Putamen (tissue), 1 donor: ENCODE data around the gene SKOR1.
A peak's percentile ranks its signal among the peaks of the same experiment; 100 is the strongest.

ENCODE experiments used
- DNase-seq: peaks from one replicate; pipeline ENCODE4 v3.0.0-alpha.2; 2016; ENCODE audit warnings: low spot score

The SKOR1 gene, protein sequence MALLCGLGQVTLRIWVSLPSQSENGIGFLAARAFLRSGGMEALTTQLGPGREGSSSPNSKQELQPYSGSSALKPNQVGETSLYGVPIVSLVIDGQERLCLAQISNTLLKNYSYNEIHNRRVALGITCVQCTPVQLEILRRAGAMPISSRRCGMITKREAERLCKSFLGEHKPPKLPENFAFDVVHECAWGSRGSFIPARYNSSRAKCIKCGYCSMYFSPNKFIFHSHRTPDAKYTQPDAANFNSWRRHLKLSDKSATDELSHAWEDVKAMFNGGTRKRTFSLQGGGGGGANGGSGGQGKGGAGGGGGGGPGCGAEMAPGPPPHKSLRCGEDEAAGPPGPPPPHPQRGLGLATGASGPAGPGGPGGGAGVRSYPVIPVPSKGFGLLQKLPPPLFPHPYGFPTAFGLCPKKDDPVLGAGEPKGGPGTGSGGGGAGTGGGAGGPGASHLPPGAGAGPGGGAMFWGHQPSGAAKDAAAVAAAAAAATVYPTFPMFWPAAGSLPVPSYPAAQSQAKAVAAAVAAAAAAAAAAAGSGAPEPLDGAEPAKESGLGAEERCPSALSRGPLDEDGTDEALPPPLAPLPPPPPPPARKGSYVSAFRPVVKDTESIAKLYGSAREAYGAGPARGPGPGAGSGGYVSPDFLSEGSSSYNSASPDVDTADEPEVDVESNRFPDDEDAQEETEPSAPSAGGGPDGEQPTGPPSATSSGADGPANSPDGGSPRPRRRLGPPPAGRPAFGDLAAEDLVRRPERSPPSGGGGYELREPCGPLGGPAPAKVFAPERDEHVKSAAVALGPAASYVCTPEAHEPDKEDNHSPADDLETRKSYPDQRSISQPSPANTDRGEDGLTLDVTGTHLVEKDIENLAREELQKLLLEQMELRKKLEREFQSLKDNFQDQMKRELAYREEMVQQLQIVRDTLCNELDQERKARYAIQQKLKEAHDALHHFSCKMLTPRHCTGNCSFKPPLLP

DNA sequence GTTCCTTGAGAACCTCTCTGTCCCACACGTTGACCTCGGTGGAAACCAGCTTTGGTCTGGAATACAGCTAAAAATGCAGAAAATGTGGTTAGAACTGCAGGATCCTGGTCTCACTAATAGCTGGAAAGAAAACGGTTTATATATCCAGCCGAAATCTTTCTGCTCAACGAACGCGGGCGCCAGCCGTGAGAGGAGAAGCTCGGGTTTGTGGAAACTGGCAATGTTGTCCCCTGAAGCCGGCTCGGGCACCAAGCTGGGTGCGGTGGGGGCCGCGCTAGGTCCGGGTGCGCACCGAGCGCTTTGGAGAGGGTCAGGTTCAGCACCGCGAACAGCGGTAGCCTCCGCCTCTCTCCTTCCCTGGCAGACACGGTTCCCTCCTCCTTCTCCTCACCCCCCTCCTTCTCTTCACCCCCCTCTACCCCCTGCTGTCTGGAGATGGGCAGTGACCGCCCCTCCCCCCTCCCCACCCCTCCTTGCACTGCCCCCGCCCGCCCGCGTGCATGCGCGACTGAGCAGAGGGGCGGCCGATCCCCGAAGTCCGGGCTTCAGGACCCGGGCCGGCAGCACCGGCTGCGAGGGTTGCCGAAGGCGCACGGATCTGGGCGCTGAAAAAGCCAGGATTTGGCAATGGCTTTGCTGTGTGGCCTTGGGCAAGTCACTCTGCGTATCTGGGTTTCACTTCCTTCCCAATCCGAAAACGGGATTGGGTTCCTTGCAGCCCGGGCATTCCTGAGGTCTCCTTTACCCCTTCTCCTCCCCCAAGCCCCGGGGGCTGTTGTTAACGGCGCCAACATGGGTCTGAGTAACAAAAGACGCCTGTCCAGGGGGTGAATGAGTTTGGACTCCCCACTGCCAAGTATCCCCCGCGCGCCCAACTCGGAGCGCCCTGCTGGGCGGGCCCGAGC lies at the start of gene SKOR1:
Gene SKOR1 (plus strand): TSS at position 534 of the 905 bp plus-strand sequence. CDS start 94 bp downstream, at position 628.
- no peak for DNase-seq

DNA sequence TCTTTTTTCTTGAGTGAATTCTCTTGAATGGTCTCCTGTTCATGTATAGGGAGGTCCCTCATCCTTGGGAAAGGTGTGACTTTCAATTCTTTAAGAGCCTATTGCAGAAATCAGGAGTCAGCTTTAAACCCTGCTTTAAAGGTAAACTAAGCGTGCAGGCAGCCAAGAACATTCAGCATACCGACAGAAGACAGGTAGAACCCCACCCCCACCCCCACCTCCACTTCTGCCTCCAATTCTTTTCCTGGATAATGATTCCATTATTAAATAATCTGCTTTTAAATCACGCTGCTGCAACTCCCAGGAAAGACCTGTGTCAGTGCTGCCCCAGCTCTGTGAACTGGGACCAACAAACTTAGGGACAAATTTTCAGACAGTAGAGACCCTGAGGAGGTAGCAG lies 49.3 kb upstream of the SKOR1 start:
- peak; percentile 47 for DNase-seq

DNA sequence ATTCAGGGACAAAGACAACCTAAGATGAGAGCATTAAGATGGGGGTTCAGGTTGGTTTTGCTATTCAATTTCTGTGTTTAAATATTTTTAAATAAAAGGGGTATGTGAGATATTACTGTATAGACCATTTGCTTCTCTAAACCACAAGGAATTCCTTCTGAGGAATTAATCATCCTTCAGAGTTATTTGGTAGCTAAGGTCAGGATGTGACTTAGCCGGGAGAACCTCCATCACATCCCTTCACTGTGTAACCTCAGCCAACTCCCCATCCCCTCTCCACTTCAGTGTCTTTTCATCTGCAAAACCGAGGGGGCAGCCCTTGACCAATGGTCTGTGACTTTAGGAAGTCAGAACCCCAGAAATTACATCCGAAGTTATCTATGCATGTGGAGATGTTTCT lies 48.7 kb upstream of the SKOR1 start:
- DNase-seq: no peak

DNA sequence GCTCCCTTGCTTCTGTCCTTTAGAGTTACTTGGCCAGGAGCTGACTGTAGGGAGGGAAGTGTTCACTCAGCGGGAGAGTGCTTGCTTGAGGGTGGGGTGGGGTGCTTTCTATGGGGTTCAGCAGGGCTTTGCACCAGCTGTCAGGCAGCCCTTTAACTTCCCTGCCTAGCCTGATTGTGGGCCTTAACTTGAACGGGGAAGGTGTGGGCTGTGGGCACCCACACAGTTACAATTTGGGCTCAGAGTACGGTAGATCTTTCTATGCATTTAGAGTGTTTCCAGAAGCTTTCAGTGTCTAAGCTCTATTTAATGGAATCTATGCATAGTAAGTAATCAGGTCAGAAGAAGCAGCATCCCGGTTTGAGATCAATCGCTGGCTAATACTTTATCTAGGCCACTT lies 48.2 kb upstream of the SKOR1 start:
- DNase-seq: peak; percentile 68

DNA sequence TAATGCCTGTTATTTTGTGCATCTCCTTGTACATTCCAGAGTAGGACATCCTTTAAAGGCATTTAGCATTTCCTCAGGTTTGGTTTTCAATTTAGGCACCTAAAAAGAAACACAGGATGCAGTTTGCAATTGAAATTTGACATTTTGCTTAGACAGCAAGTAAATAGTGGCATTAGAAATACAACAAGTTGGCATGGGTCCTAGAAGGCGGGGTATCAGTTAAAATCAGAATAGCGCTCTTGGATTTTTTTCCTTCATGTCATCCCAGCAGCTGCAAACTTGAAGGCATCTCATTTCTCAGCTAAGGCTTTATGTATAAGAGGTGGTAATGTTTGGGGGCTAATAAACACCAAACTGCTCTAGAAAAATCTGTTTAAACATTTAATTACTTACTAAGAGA lies 47.5 kb upstream of the SKOR1 start:
- no peak for DNase-seq

DNA sequence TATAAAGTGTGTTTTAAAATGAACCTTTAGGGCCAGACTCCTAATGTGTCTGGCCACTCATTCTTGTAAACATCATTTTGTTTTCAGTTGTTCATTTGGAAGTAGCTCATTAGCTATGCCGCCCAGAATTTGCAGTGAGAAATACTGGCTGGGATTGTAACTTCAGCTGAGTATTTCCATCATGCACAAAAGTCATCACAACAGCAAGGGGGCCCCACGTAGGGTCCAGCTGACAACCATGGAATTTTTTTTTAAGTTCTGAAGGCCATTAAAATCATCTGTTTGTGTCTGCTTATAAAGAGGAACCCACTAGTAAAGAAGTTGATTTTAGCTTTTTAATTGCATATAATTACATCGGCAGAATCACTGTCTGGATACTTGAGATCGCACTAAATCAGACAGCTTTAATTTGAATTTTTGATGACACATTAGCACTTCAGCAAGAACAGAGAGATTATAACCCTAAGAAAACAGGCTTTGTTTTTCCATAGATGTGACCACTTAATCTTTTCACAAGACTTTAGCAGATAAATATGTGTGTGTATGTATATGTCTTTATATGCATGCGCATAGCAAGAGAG lies 46.3 kb upstream of the SKOR1 start:
- DNase-seq: no peak

DNA sequence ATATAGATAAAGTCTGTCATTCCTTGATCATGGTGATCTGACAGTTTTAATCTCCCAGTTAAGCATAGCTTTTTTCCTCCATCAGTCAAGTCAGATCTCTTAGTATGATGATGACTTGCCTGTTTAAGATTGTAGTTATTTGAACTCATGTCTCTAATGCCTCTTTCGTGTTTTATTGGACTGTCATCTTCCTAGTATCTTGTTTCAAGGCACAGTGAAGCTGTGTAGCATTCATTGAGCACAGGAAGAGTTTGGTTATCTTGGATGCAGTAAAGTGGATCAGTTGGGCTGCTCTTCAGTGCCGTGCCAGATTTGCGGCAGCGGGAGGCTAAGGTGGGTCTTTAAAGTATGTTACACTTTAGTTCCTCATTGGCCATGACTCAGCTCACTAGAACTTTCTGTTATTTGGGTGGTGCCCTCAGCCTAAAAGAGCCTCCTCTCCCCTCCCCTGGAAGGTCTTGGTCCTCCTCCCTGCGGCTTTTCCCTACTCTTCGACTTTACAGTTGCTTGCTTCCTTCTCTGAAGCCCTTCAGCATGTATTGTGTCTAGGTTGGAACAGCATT lies 45.7 kb upstream of the SKOR1 start:
- DNase-seq: no peak

DNA sequence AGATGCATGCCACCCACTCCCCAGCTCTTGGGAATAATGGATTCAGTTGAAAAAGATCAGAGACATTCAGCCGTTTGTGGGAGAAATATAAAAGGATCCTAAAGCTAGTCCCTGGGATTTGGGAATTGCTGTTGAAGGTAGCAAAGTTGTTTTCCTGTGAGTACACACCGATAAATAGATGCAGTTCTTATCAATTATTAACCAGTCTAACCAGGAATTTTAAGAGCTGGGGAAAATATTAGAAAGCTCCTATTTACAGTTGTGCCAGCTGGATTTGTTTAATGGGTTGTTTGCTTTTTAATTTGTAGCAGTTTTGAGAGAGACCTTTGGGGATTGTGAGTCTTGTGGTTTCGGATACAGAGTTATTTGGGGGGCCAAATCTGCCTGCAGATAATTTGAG lies 44.2 kb upstream of the SKOR1 start:
- no peak for DNase-seq

DNA sequence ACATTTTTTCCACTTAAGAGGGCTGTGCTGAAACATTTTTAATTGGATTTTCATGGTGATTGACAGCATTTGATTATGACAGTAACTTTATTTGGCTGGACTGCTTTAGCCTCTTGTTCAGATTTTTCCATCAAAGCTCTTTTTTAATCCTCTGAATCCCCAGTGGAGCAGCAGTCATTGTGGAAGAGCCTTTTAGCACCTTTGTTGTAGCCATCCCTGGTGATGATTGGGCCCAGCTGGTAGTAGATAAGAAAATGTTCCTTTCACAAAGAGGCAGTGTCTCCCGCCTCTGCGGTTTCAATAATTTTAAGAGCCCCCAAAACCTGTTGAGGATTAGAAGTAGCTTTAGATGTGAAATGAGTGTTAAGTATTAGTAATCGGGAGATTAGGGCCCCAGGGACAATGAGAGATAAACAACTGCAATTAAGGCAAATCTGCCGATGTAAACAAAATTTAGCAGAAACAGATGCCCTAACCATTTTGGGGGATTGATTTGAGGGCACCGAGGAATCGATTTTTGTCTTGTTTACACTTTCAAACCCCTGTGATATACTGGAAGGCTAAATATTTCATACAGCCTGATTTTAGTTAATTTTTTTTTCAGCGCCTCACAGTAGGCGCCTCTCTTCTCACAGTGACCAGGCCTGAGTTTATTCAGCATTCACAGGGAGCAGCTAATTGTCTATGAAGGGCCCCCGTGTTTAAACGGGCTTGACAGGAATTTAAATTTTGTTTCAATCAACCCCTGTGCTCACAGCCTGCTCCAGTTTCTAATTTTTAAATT lies 43.2 kb upstream of the SKOR1 start:
- no peak for DNase-seq

DNA sequence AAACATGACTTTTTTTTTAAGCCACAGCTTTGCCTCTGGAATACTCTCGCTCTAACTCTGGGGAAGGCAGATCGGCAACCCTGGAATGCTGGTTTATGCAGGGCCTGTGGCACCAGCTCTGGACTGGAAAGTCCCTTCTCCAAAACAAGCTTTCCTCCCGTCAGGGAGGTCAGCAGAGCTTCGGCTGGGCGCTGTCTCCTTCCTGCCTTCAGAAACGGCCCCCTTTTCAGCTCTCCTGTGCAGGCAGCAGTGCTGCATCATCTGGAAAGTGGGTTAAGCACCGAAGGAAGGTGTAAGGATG lies 42.7 kb upstream of the SKOR1 start:
- no peak for DNase-seq

DNA sequence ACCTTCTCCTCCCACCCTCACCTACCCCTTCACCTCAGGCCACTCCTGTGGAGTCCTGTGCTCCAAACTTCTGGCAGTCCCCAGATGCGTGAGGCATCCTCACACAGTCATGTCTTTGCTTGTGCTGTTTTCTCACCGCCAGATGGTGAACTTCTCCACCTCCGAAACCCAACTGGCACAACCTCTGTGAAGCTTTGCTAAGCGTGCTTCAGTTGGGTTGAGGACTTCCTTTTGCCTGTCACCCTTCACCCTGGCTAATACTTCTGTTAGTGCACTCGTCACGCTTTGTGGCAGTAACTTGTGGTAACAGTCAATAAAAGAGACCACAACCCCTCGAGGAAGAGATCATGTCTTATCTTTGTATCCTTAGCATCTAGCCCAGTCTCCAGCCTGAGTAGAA lies 42.0 kb upstream of the SKOR1 start:
- DNase-seq: no peak

DNA sequence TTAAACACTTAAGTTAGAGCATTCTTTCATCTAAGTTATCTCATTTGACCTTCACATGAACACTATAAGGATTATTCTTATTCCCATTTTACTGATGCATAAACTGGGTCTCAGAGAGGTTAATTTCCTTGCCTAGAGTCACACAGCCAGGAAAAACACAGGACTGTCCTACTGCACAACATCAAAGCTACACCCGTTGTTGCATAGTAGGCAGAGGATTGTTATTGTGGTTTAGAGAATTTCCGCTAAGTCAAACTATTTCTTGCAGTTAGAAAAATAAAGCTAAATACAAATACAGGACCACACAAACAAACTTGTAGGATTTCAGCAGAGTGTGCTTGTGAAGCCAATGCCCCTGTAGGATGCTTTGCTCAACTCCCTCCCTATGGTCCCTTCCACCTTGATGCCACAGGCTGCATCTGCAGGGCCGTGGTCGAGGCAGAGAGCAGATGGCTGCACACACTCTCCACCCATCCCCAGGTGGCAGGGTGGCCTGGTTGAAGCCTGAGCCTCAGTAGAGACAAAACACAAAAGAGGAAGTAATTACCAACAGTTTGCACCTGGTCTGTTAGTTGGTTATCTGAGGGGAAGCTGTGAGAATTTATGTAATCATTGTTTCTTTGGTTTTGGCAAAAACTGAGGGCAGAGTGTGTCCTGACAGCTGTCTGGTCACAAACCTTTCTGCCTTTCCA lies 41.1 kb upstream of the SKOR1 start:
- DNase-seq: no peak

DNA sequence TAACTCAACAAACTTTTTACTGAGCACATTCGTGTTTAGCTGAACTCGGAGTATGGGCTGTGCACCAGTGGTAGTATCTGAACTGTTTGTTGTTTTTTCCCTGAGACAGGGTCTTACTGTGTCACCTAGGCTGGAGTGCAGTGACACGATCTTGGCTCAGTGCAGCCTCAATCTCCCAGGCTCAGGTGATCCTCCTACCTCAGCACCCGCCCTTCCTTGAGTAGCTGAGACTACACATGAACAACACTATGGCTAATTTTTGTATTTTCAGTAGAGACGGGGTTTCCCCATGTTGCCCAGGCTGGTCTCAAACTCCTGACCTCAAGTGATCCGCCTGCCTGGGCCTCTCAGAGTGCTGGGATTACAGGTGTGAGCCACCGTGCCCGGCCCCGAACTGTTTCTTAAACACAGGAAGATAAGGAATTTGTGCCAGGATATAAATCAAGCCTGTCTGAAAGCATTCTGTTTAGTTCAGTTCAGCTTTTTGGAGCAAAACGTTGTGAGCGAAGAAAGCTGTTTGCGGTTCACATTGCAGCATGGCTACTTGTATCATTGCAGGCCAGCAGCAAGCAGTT lies 40.4 kb upstream of the SKOR1 start:
- DNase-seq: no peak

DNA sequence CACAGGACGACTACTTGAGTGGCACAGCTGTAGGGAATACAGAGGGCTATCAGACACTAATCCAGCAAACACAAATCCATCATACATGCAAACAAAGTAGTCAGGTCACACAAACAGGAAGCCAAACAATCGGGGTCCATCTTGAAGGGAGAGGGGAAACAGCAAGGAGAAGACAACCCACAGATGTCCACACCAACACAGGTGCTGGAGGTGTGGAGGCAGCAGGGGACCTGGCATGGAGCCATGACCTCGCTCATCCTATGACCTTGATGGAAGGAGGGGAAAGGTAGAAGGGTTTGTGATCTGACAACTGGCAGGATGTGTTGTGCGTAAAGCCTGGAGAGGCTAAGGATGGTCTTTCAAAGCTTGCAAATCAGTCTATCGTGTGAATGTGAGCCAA lies 39.9 kb upstream of the SKOR1 start:
- DNase-seq: no peak

DNA sequence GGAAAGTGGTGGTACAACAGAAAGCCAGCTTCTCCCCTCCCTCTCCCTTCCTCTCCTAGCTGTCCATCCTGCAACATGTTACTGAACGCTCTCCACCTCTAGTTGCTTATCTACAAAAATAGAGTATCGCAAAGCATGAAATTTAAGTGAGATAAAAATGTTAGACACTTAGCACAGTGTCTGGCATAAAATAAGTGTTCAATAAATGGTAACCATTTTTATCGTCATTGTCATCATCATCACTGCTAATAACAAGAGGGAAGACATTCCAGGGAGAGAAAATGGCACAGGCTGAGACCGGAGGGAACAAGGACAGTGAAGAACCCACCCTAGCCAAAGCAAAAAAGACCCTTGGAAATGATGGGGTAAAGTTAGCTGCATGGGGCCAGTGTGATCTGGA lies 38.7 kb upstream of the SKOR1 start:
- no peak for DNase-seq

DNA sequence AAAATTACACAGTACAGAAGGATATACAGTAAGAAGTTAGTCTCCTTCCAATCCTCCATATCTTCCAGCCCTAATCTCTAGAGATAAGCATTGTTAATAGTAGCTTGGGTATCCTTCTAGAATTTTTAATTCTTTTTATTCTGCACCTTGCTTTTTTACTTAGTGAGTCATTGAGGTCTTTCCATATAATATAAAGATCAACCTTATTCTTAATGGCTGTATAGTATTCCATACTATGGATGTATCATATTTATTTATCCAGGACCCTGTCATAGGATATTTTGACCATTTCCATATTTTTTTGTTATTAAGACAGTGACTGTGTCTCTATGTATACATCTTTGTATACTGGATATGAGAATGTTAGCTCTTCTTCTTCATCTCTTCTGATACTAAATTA lies 36.3 kb upstream of the SKOR1 start:
- DNase-seq: no peak

DNA sequence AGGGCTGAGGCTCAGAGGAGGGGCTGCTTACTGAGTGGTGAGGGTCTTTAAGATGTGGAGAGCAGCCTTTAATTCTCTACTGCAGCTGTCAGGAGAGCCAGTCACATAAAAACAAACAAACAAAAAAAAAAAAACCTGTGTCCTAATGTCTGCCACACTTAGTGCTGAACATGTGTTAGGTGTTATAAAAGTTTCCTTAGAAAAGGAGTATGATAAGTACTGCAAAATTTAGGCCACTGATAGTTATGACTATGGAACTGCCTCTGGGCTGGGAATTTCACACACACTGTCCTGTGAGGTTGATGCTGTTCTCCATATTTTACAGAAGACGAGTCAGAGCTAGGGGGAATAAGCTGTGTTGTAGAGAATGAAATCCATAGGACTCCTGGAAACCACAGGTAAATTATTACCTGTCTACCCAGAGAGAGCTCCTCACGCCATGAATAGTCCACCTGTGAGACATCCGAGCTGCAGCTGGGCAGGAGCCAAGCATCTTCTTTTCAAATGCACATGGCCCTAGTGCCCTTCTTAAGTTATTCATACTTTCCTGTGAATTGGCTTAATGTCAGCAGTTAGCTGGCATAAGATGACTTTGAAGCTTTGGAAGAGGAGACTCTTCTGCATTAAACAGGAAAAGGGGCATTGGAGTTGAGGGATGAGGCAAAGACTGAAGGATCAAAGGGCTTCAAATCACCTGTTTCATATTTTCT lies 34.5 kb upstream of the SKOR1 start:
- no peak for DNase-seq

DNA sequence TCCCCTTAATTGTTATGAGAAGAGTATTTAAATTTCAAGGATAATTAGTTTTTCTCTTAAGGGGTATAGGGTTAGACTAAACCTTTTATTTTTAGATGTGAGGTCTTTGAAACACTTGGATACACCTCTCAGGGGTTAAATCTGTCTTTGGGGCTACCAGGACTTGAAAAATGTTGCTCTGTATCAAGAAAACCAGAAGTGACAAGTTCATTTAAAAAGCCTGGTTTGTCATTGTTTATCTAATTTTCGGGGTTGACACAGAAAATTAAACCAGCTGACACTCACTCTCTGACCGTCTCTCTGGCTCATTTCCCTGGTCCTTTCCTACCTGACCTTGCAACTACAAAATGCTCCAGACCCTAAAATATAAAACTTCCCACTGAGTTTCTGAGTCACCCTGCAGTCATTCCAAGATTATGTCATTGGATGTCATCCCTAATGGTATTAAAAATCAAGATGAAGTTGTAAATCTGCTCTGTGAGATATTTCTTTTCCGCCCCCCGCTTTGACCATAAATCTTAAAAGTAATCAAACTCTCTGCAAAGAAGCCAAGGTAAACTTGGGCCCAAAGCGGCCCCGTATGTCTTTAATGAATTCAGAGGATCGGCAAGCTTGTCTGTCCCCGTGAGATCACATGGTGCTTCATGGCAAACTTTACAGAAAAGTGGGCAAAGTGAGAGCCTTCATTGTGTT lies 32.9 kb upstream of the SKOR1 start:
- DNase-seq: no peak
